ENCODE results near the gene SNX9. TPM values are rescaled to one million over a fixed set of nuclear protein-coding genes. Genes with fewer than 3 reads are reported as not detected.

The SNX9 gene
- total RNA-seq, 2 experiments from 2014 or later, result 63.4 to 64.4 TPM

GRCh38 chr6:157980288-157981131, 157.5 kb downstream of the SNX9 start:
- DNase-seq, result no peak
- H3K4me1 Mint-ChIP-seq, result peaks cover 34% of the 10 kb centered on the region
- H3K36me3 Mint-ChIP-seq, result peaks cover 13% of the 10 kb centered on the region
- no peaks in the 10 kb centered on the region for H3K27me3 Mint-ChIP-seq
- H3K4me3 Mint-ChIP-seq, result peak overlapping the region; percentile 83
- H3K9me3 Mint-ChIP-seq, result no peaks in the 10 kb centered on the region
- peak overlapping the region; percentile 69 for H3K27ac Mint-ChIP-seq

GRCh38 chr6:157981132-157981394, 158.0 kb downstream of the SNX9 start:
- peaks cover 36% of the 10 kb centered on the region for H3K4me1 Mint-ChIP-seq
- no peaks in the 10 kb centered on the region for H3K9me3 Mint-ChIP-seq
- H3K36me3 Mint-ChIP-seq, result peaks cover 13% of the 10 kb centered on the region
- H3K27ac Mint-ChIP-seq, result peak overlapping the region; percentile 69
- H3K4me3 Mint-ChIP-seq, result peak overlapping the region; percentile 83
- H3K27me3 Mint-ChIP-seq, result no peaks in the 10 kb centered on the region
- no peak for DNase-seq

- peak; percentile 84 for DNase-seq
- Mint-ChIP-seq H3K36me3 (peaks cover 13% of the 10 kb centered on the region), H3K4me3 (peak within 1 kb of the TSS; percentile 83), H3K27me3 (no peaks in the 10 kb centered on the region), H3K4me1 (peaks cover 36% of the 10 kb centered on the region), H3K27ac (peak within 1 kb of the TSS; percentile 88), H3K9me3 (no peaks in the 10 kb centered on the region)
These were observed 158.5 kb downstream of the SNX9 start, which contains the start of gene SYNJ2 for GRCh38 chr6:157981395-157982101. SYNJ2 (plus strand) TSS chr6:157981863; CDS start chr6:157981962, 99 bp downstream.

- peaks cover 13% of the 10 kb centered on the region for H3K36me3 Mint-ChIP-seq
- DNase-seq, result peak; percentile 48
- peak overlapping the region; percentile 83 for H3K4me3 Mint-ChIP-seq
- no peaks in the 10 kb centered on the region for H3K27me3 Mint-ChIP-seq
- peak overlapping the region; percentile 88 for H3K27ac Mint-ChIP-seq
- no peaks in the 10 kb centered on the region for H3K9me3 Mint-ChIP-seq
- peaks cover 36% of the 10 kb centered on the region for H3K4me1 Mint-ChIP-seq
These were observed 159.1 kb downstream of the SNX9 start for GRCh38 chr6:157982102-157982562.

GRCh38 chr6:157982563-157983405, 159.7 kb downstream of the SNX9 start:
- Mint-ChIP-seq H3K9me3 (no peaks in the 10 kb centered on the region), H3K4me1 (peaks cover 36% of the 10 kb centered on the region), H3K4me3 (peak overlapping the region; percentile 83), H3K36me3 (peaks cover 13% of the 10 kb centered on the region), H3K27ac (peak overlapping the region; percentile 88), H3K27me3 (no peaks in the 10 kb centered on the region)
- DNase-seq, result no peak

GRCh38 chr6:157983406-157984119, 160.5 kb downstream of the SNX9 start:
- H3K4me3 Mint-ChIP-seq, result peak overlapping the region; percentile 83
- H3K27me3 Mint-ChIP-seq, result no peaks in the 10 kb centered on the region
- H3K9me3 Mint-ChIP-seq, result no peaks in the 10 kb centered on the region
- peaks cover 40% of the 10 kb centered on the region for H3K4me1 Mint-ChIP-seq
- DNase-seq, result no peak
- peaks cover 13% of the 10 kb centered on the region for H3K36me3 Mint-ChIP-seq
- H3K27ac Mint-ChIP-seq, result peak overlapping the region; percentile 88

GRCh38 chr6:157984128-157984527, 161.1 kb downstream of the SNX9 start:
- Mint-ChIP-seq H3K9me3 (no peaks in the 10 kb centered on the region), H3K27me3 (no peaks in the 10 kb centered on the region), H3K4me1 (peaks cover 46% of the 10 kb centered on the region), H3K36me3 (peaks cover 13% of the 10 kb centered on the region), H3K4me3 (peak overlapping the region; percentile 49), H3K27ac (peak overlapping the region; percentile 60)
- no peak for DNase-seq

- DNase-seq, result no peak
- H3K4me1 Mint-ChIP-seq, result peaks cover 51% of the 10 kb centered on the region
- no peaks in the 10 kb centered on the region for H3K27me3 Mint-ChIP-seq
- no peaks in the 10 kb centered on the region for H3K9me3 Mint-ChIP-seq
- peak overlapping the region; percentile 49 for H3K4me3 Mint-ChIP-seq
- peak overlapping the region; percentile 25 for H3K27ac Mint-ChIP-seq
- peaks cover 13% of the 10 kb centered on the region for H3K36me3 Mint-ChIP-seq
These were observed 161.7 kb downstream of the SNX9 start for GRCh38 chr6:157984686-157985225.

GRCh38 chr6:157985378-157986155, 162.5 kb downstream of the SNX9 start:
- Mint-ChIP-seq H3K9me3 (no peaks in the 10 kb centered on the region), H3K27me3 (no peaks in the 10 kb centered on the region)
- DNase-seq, result no peak

GRCh38 chr6:157987788-157988699, 165.0 kb downstream of the SNX9 start:
- H3K4me3 Mint-ChIP-seq, result no peak overlapping the region
- DNase-seq, result no peak
- H3K27ac Mint-ChIP-seq, result no peak overlapping the region
- H3K36me3 Mint-ChIP-seq, result peaks cover 13% of the 10 kb centered on the region
- peaks cover 57% of the 10 kb centered on the region for H3K4me1 Mint-ChIP-seq
- no peaks in the 10 kb centered on the region for H3K27me3 Mint-ChIP-seq
- no peaks in the 10 kb centered on the region for H3K9me3 Mint-ChIP-seq

More at GRCh38 chr6:157985378-157986155, 162.5 kb downstream of the SNX9 start:
- Mint-ChIP-seq H3K27ac (no peak overlapping the region), H3K36me3 (peaks cover 13% of the 10 kb centered on the region), H3K4me1 (peaks cover 52% of the 10 kb centered on the region), H3K4me3 (no peak overlapping the region)

- Mint-ChIP-seq H3K27me3 (no peaks in the 10 kb centered on the region), H3K27ac (no peak overlapping the region), H3K4me3 (no peak overlapping the region), H3K4me1 (peaks cover 56% of the 10 kb centered on the region), H3K36me3 (peaks cover 10% of the 10 kb centered on the region), H3K9me3 (no peaks in the 10 kb centered on the region)
- no peak for DNase-seq
These were observed 165.6 kb downstream of the SNX9 start for GRCh38 chr6:157988700-157989063.

- peaks cover 53% of the 10 kb centered on the region for H3K4me1 Mint-ChIP-seq
- H3K9me3 Mint-ChIP-seq, result no peaks in the 10 kb centered on the region
- peak overlapping the region; percentile 78 for H3K27ac Mint-ChIP-seq
- H3K27me3 Mint-ChIP-seq, result no peaks in the 10 kb centered on the region
- DNase-seq, result no peak
- H3K36me3 Mint-ChIP-seq, result peaks cover 5% of the 10 kb centered on the region
- H3K4me3 Mint-ChIP-seq, result peak overlapping the region; percentile 69
These were observed 166.7 kb downstream of the SNX9 start for GRCh38 chr6:157989541-157990289.

All from activated naive CD8-positive, alpha-beta T cell treated with anti-CD3 and anti-CD28 coated beads for 36 hours (primary cell).